ENCODE results near the gene PWWP2B. TPM values are rescaled to one million over a fixed set of nuclear protein-coding genes. Genes with fewer than 3 reads are reported as not detected.

Gene PWWP2B
- polyA plus RNA-seq, 2 of the 4 experiments (the other 2 are of a cell fraction), result 2.8 to 7.3 TPM

- ATAC-seq (no peak; a peak in 1 of 6 replicates), DNase-seq (ENCODE audit: low read depth in 1 of 2, low spot score in 1 of 2) (no peak), FAIRE-seq (no peak)
- no peak for TF ChIP-seq NFE2L2 (conservative IDR thresholded peaks at IDR 0.05; ENCODE audit: low read length)
- no peak for TF ChIP-seq SMC3 (IDR thresholded peaks at IDR 0.05)
- TF ChIP-seq ELK1 (IDR thresholded peaks at IDR 0.05; ENCODE audit: low read depth, low read length), result no peak
- TF ChIP-seq HDAC2 (IDR thresholded peaks at IDR 0.05), result no peak
- TF ChIP-seq ATOH8 (CRISPR knock-in tag; IDR thresholded peaks at IDR 0.05; ENCODE audit: low read depth), result no peak
- no peak for TF ChIP-seq SREBF2 (IDR thresholded peaks at IDR 0.05)
- TF ChIP-seq MYC (IDR thresholded peaks at IDR 0.05; ENCODE audit: borderline replicate concordance, low read length), result no peak
- peaks cover 3% of the 10 kb centered on the region; the same call in 1 of the 3 replicates for H3K4me1 ChIP-seq
- H3K9me3 ChIP-seq, result 0 out of 3 replicates have a peak, but pooled peaks cover 8% of the 10 kb centered on the region
- H3K27ac ChIP-seq, result no peak overlapping the region
- H3K4me2 ChIP-seq, result no peak overlapping the region
- CTCF ChIA-PET, result interaction anchor here (0.7 kb wide), 1 partner anchor 160 kb away, joined by 3 read pairs; no protein-coding TSS in a partner anchor
- 83% methylated on average over 12 of the region's 13 CpGs for WGBS (ENCODE audit: missing lambda C conversion rate)
- no peak overlapping the region for H3K4me3 ChIP-seq
- POLR2A ChIA-PET, result no interaction called here
These were observed 13.2 kb upstream of the PWWP2B start for GRCh38 chr10:132383751-132384196.

- Histone ChIP-seq H3K4me3 (no peak overlapping the region), H3K27ac (no peak overlapping the region), H3K9me3 (0 out of 3 replicates have a peak, but pooled peaks cover 8% of the 10 kb centered on the region), H3K4me2 (no peak overlapping the region), H3K4me1 (peaks cover 13% of the 10 kb centered on the region; the same call in 2 of the 3 replicates)
- POLR2A ChIA-PET, result no interaction called here
- no peak for DNase-seq (ENCODE audit: low read depth in 1 of 2, low spot score in 1 of 2)
- WGBS (ENCODE audit: missing lambda C conversion rate), result 87% methylated on average over 20 of the region's 20 CpGs
- no peak for FAIRE-seq
- no peak for ATAC-seq
- CTCF ChIA-PET, result interaction anchor here (1.6 kb wide), 1 partner anchor 67 kb away, joined by 6 read pairs; no protein-coding TSS in a partner anchor
- TF ChIP-seq MAFK (IDR thresholded peaks at IDR 0.05; ENCODE audit: partially characterized antibody), result no peak
- no peak for TF ChIP-seq MAZ (IDR thresholded peaks at IDR 0.05; ENCODE audit: borderline replicate concordance, low read depth, low read length)
- no peak for TF ChIP-seq ESRRA (IDR thresholded peaks at IDR 0.05; ENCODE audit: borderline replicate concordance, low read length)
- no peak for TF ChIP-seq ZSCAN20 (CRISPR knock-in tag; IDR thresholded peaks at IDR 0.05)
- TF ChIP-seq CHD2 (IDR thresholded peaks at IDR 0.05; ENCODE audit: low read length, partially characterized antibody), result no peak
- TF ChIP-seq CBX2 (IDR thresholded peaks at IDR 0.05; ENCODE audit: borderline replicate concordance, low read depth), result no peak
- no peak for TF ChIP-seq E2F6 (IDR thresholded peaks at IDR 0.05; ENCODE audit: borderline replicate concordance, low read depth)
- no peak for TF ChIP-seq MYC (IDR thresholded peaks at IDR 0.05; ENCODE audit: borderline replicate concordance, low read length)
- TF ChIP-seq HOXB5 (CRISPR knock-in tag; IDR thresholded peaks at IDR 0.05), result no peak
- no peak for TF ChIP-seq EP300 (IDR thresholded peaks at IDR 0.05)
- no peak for TF ChIP-seq CEBPB (IDR thresholded peaks at IDR 0.05)
- no peak for TF ChIP-seq JUNB (IDR thresholded peaks at IDR 0.05)
- TF ChIP-seq TFCP2L1 (CRISPR knock-in tag; IDR thresholded peaks at IDR 0.05), result no peak
- no peak for TF ChIP-seq ELK1 (IDR thresholded peaks at IDR 0.05; ENCODE audit: low read depth, low read length)
These were observed 12.2 kb upstream of the PWWP2B start for GRCh38 chr10:132384618-132385388.

- TF ChIP-seq EP300 (IDR thresholded peaks at IDR 0.05) (no peak), RCOR1 (IDR thresholded peaks at IDR 0.05; ENCODE audit: low read depth, low read length) (no peak), KDM1A (IDR thresholded peaks at IDR 0.05; ENCODE audit: low read depth) (no peak), NFE2L2 (conservative IDR thresholded peaks at IDR 0.05; ENCODE audit: low read length) (no peak), FOSB (CRISPR knock-in tag; IDR thresholded peaks at IDR 0.05) (no peak)
- no peak for DNase-seq (ENCODE audit: low read depth in 1 of 2, low spot score in 1 of 2)
- Histone ChIP-seq H3K4me2 (no peak overlapping the region), H3K27ac (no peak overlapping the region), H3K4me3 (no peak overlapping the region), H3K9me3 (0 out of 3 replicates have a peak, but pooled peaks cover 8% of the 10 kb centered on the region), H3K4me1 (peaks cover 18% of the 10 kb centered on the region; the same call in 2 of the 3 replicates)
- no peak for ATAC-seq
- 85% methylated on average over 5 of the region's 5 CpGs for WGBS (ENCODE audit: missing lambda C conversion rate)
- no peak for FAIRE-seq
- ChIA-PET CTCF (interaction anchor here (1.6 kb wide), 1 partner anchor 66 kb away, joined by 6 read pairs; no protein-coding TSS in a partner anchor), POLR2A (no interaction called here)
These were observed 11.7 kb upstream of the PWWP2B start for GRCh38 chr10:132385389-132385667.
